ENCODE results near the gene PRODH. TPM values are rescaled to one million over a fixed set of nuclear protein-coding genes. Genes with fewer than 3 reads are reported as not detected.
A peak's percentile ranks its signal among the peaks of the same experiment; 100 is the strongest.
"Not testable (repeated sequence)": the region's sequence is repeated elsewhere in the genome, so short reads cannot be mapped to it uniquely, and the experiment has no call there.

Gene PRODH
- total RNA-seq, 1 donor from 2014 or later = 12.4 TPM

GRCh38 chr22:18954303-18954989 lies 18.4 kb upstream of the PRODH start:
- DNase-seq (ENCODE audit: low spot score) = peak; percentile 70

- peak; percentile 20 for DNase-seq (ENCODE audit: low spot score)
Measured at GRCh38 chr22:18953128-18953527, 17.0 kb upstream of the PRODH start.

- peak; percentile 6 for DNase-seq (ENCODE audit: low spot score)
Measured at GRCh38 chr22:18952022-18952421, 15.9 kb upstream of the PRODH start.

- peak; percentile 29 for DNase-seq (ENCODE audit: low spot score)
Measured at GRCh38 chr22:18950141-18950540, 14.0 kb upstream of the PRODH start.

GRCh38 chr22:18947905-18948304 lies 11.8 kb upstream of the PRODH start:
- DNase-seq (ENCODE audit: low spot score) = peak; percentile 33

- not testable (repeated sequence) for DNase-seq (ENCODE audit: low spot score)
Measured at GRCh38 chr22:18947105-18947504, 11.0 kb upstream of the PRODH start.

DNA sequence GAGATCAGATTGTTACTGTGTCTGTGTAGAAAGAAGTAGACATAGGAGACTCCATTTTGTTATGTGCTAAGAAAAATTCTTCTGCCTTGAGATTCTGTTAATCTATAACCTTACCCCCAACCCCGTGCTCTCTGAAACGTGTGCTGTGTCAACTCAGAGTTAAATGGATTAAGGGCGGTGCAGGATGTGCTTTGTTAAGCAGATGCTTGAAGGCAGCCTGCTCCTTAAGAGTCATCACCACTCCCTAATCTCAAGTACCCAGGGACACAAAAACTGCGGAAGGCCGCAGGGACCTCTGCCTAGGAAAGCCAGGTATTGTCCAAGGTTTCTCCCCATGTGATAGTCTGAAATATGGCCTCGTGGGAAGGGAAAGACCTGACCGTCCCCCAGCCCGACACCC lies 2.6 kb upstream of the PRODH start:
- DNase-seq (ENCODE audit: low spot score) = not testable (repeated sequence)

GRCh38 chr22:18934688-18935087 lies 1.4 kb downstream of the PRODH start:
- not testable (repeated sequence) for DNase-seq (ENCODE audit: low spot score)

GRCh38 chr22:18933914-18934313 lies 2.2 kb downstream of the PRODH start:
- no peak for DNase-seq (ENCODE audit: low spot score)

- DNase-seq (ENCODE audit: low spot score) = no peak
Measured at GRCh38 chr22:18931905-18932652, 4.0 kb downstream of the PRODH start.

DNA sequence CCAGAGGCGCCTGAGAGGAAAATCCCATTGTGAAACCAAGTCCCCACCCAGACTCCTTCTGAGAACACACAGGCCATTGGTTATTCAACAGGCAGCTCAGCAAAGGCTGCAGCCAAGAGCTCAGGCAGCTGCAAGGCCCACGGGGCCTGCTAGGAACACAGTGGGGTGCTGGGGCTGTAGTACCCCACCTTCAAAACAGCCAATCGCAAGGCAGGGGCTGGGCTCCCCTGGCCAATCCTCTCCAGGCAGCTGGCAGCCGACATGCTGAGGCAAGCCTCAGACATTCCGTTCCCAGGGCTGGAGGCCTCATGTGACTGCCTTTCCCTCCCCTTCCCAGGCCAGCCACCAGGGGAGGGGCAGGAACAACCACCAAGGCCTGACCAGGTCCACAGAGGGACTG lies 6.6 kb downstream of the PRODH start:
- DNase-seq (ENCODE audit: low spot score) = no peak

GRCh38 chr22:18927573-18927972 lies 8.5 kb downstream of the PRODH start:
- no peak for DNase-seq (ENCODE audit: low spot score)

GRCh38 chr22:18927020-18927419 lies 9.1 kb downstream of the PRODH start:
- DNase-seq (ENCODE audit: low spot score) = no peak

DNA sequence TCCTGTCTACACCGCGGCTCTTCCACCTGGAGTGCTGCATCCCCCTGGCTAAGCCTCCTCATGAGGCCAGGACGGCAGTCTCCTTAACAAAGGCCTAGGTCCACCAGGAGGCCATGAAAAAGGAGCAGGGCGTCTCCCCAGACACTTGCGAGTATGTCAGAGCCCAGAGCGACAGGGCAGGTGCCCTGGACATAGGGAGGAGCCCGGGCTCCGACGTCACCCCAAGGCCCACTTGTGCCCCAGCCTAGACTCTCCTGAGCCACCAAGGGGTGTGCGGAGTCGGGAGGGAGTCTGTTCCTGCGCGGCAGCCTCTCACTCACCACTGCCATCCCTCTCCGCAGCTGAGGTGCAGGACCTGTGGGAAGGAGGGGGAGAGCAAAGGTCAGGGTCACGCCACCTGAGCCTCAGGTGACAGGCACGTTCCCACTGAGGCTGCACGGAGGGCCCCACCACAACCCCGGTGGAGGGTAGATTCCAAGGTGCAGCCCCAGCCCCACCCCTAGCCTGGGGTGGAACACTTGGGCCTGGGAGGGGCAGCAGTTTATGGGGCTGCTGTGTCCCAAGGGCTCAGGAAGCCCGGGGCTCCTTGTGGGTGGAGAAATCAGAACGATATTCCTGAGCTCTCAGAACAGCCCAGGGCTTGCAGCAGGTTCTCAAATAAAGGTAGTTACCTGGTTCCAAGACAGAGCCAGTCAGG lies 10.6 kb downstream of the PRODH start:
- no peak for DNase-seq (ENCODE audit: low spot score)

GRCh38 chr22:18920257-18920902 lies 15.7 kb downstream of the PRODH start:
- DNase-seq (ENCODE audit: low spot score) = not testable (repeated sequence)

- not testable (repeated sequence) for DNase-seq (ENCODE audit: low spot score)
Measured at GRCh38 chr22:18917818-18918217, 18.3 kb downstream of the PRODH start.

- not testable (repeated sequence) for DNase-seq (ENCODE audit: low spot score)
Measured at GRCh38 chr22:18915550-18915949, 20.5 kb downstream of the PRODH start.

- not testable (repeated sequence) for DNase-seq (ENCODE audit: low spot score)
Measured at GRCh38 chr22:18914558-18914957, 21.5 kb downstream of the PRODH start.

DNA sequence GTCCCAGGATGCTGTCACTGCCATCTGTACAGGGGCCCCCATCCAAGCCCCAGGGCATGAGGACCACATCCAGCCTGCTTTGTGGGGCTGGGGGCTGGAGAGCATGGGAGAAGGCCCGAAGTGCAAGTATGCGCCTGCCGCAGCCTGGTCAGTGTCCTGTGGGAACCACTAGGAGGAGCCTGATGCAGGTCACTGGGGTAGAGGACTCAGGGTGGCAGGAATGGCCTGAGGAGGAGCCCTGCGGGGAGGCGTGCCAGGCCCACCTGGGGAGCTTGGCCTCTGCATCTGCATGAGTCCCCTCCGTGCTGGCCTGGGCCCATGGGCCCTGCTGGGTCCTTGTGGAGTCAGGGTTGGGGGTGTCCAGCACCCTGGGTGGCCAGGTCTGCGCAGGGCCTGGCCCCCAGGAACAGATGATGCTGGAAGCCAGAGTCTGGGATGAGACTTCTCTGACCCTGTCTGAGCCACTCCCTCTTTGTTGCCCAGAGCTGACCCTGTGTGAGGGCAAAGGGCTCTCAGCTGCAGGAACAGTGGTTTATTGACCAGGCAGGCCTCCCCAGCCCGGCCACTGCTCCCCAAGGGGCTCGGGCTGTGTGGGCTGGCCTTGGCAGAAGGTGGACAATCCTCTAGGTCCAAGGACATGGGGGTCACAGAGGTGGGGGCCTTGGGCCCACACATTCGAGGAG lies 23.7 kb downstream of the PRODH start:
- DNase-seq (ENCODE audit: low spot score) = not testable (repeated sequence)

GRCh38 chr22:18911535-18911934 lies 24.6 kb downstream of the PRODH start:
- not testable (repeated sequence) for DNase-seq (ENCODE audit: low spot score)

GRCh38 chr22:18909556-18909955 lies 26.5 kb downstream of the PRODH start:
- DNase-seq (ENCODE audit: low spot score) = no peak
